GM23338 (cell line): ENCODE data around the gene HPS5. TPM values are rescaled to one million over a fixed set of nuclear protein-coding genes. Genes with fewer than 3 reads are reported as not detected.

Experiments
- ATAC-seq: fragments of 200-7000 bp; cut with Tn5 transposase; 3 replicates; pipeline ENCODE4 v1.9.1; 2020
- DNase-seq: peaks from one replicate; pipeline ENCODE4 v3.0.0-alpha.2; 2015; ENCODE audit warnings: low spot score
- H2AFZ ChIP-seq: fragments of 200-600 bp; sonication (generic); 2 replicates; pipeline ENCODE4 v1.8.0; 2016; ENCODE audit warnings: antibody characterized with exemption, mild to moderate bottlenecking, moderate library complexity
- H3F3A ChIP-seq: fragments of 200-600 bp; sonication (generic); replicated peaks from 2 replicates; pipeline ENCODE4 v1.8.0; 2017; ENCODE audit warnings: antibody characterized with exemption, mixed run types, low read depth
- H3K27ac ChIP-seq: fragments of 200-600 bp; sonication (generic); 2 replicates; pipeline ENCODE4 v1.6.1; 2016; ENCODE audit warnings: low read depth
- H3K27me3 ChIP-seq: fragments of 200-600 bp; sonication (generic); 2 replicates; pipeline ENCODE4 v1.8.0; 2016; ENCODE audit warnings: mild to moderate bottlenecking, mixed run types, moderate library complexity; ENCODE audit not compliant: insufficient read depth
- H3K36me3 ChIP-seq: fragments of 200-600 bp; sonication (generic); 2 replicates; pipeline ENCODE4 v1.8.0; 2016; ENCODE audit warnings: mild to moderate bottlenecking; ENCODE audit not compliant: insufficient read depth
- H3K4me1 ChIP-seq: fragments of 200-600 bp; sonication (generic); 2 replicates; pipeline ENCODE4 v1.8.0; 2016; ENCODE audit warnings: mild to moderate bottlenecking, moderate library complexity; ENCODE audit not compliant: insufficient read depth
- H3K4me2 ChIP-seq: fragments of 200-600 bp; sonication (generic); 2 replicates; pipeline ENCODE4 v1.7.1; 2017; ENCODE audit warnings: mixed run types
- H3K4me3 ChIP-seq: fragments of 200-600 bp; sonication (generic); 2 replicates; pipeline ENCODE4 v1.6.1; 2016; ENCODE audit warnings: mixed run types
- H3K79me2 ChIP-seq: fragments of 200-600 bp; sonication (generic); replicated peaks from 2 replicates; pipeline ENCODE4 v1.8.0; 2017; ENCODE audit warnings: mild to moderate bottlenecking; ENCODE audit not compliant: insufficient read depth
- H3K9me2 ChIP-seq: fragments of 200-600 bp; sonication (generic); 2 replicates; pipeline ENCODE4 v1.8.0; 2017; ENCODE audit not compliant: insufficient read depth
- H4K20me1 ChIP-seq: fragments of 200-600 bp; sonication (generic); replicated peaks from 2 replicates; pipeline ENCODE4 v1.8.0; 2017; ENCODE audit warnings: mild to moderate bottlenecking; ENCODE audit not compliant: insufficient read depth
- H3K27ac Mint-ChIP-seq: 2 replicates; pipeline ENCODE4 v1.8.0; 2020; ENCODE audit warnings: inconsistent platforms, mild to moderate bottlenecking, moderate library complexity, mixed read lengths
- H3K27me3 Mint-ChIP-seq: 3 replicates; pipeline ENCODE4 v1.8.0; 2022; ENCODE audit warnings: low read depth, mild to moderate bottlenecking, moderate library complexity, mixed read lengths, inconsistent platforms; ENCODE audit not compliant: insufficient read depth, poor library complexity
- H3K36me3 Mint-ChIP-seq: 3 replicates; pipeline ENCODE4 v1.8.0; 2021; ENCODE audit warnings: low read depth, mild to moderate bottlenecking, inconsistent platforms, moderate library complexity, mixed read lengths
- H3K4me1 Mint-ChIP-seq: 3 replicates; pipeline ENCODE4 v1.8.0; 2020; ENCODE audit warnings: mild to moderate bottlenecking, inconsistent platforms, mixed read lengths
- H3K4me3 Mint-ChIP-seq: 3 replicates; pipeline ENCODE4 v1.8.0; 2021; ENCODE audit warnings: moderate library complexity, mild to moderate bottlenecking, inconsistent platforms, mixed read lengths
- H3K9me3 Mint-ChIP-seq: 3 replicates; pipeline ENCODE4 v1.8.0; 2020; ENCODE audit warnings: moderate library complexity, mild to moderate bottlenecking, inconsistent platforms, mixed read lengths
- CREB1 ChIP-seq: fragments of 250-450 bp; sonication (Bioruptor Pico); IDR thresholded peaks from 2 replicates; pipeline ENCODE4 v1.5.0; 2020; ENCODE audit warnings: low read depth, mild to moderate bottlenecking, moderate library complexity
- EZH2 ChIP-seq: fragments of 200-600 bp; sonication (generic); IDR thresholded peaks from one replicate; pipeline ENCODE4 v1.8.0; 2017; ENCODE audit warnings: antibody characterized with exemption, mild to moderate bottlenecking, low read depth; ENCODE audit not compliant: unreplicated experiment
- EZH2phosphoT487 ChIP-seq: fragments of 200-600 bp; sonication (generic); IDR thresholded peaks from one replicate; pipeline ENCODE4 v1.8.1; 2018; ENCODE audit warnings: antibody characterized with exemption; ENCODE audit not compliant: unreplicated experiment
- POLR2AphosphoS5 ChIP-seq: IDR thresholded peaks from 2 replicates; pipeline ENCODE4 v1.6.1; 2016; ENCODE audit warnings: antibody characterized with exemption, low read depth
- ZNF114 ChIP-seq: fragments of 250-450 bp; sonication (Bioruptor Pico); IDR thresholded peaks from 2 replicates; pipeline ENCODE4 v1.5.0; 2020; ENCODE audit warnings: mild to moderate bottlenecking, moderate library complexity
- ZNF462 ChIP-seq: fragments of 250-450 bp; sonication (Bioruptor Pico); IDR thresholded peaks from 2 replicates; pipeline ENCODE4 v1.5.0; 2020; ENCODE audit warnings: mild to moderate bottlenecking, moderate library complexity
- polyA plus RNA-seq: library from polyadenylated mRNA; unstranded; fragments of >200 nt; fragmentation: Nextera tagmentation; extraction: Ambion mirVana; gene quantifications from 2 replicates; pipeline ENCODE4 v1.2.1, GENCODE V29; 2016
- total RNA-seq: library from RNA; depleted of rRNA; stranded (reverse); fragments of >200 nt; shearing (Covaris generic); gene quantifications from 2 replicates; pipeline ENCODE4 v1.2.3, GENCODE V29; 2014
- TF ChIP-seq, protein P1 (sequence below), 2 experiments: fragments of 200-600 bp in 1 of 2; sonication (generic) in 1 of 2; conservative IDR thresholded peaks; 2 replicates each; pipeline versions ENCODE4 v1.5.1 to v1.6.1; 2016 to 2017; ENCODE audit warnings: antibody characterized with exemption in 2 of 2, low read depth in 2 of 2, mild to moderate bottlenecking in 2 of 2, moderate library complexity in 1 of 2
- TF ChIP-seq, protein P2 (sequence below): IDR thresholded peaks from one replicate; pipeline ENCODE4 v1.6.1; 2018; ENCODE audit warnings: antibody characterized with exemption; ENCODE audit not compliant: unreplicated experiment

HPS5 gene
- total and polyA plus RNA-seq, 2 experiments from 2014 or later: 11.5 to 18.6 TPM

- Histone ChIP-seq H3F3A (no peaks in the 10 kb centered on the region), H3K79me2 (peaks cover 42% of the 10 kb centered on the region), H3K4me3 (no peak overlapping the region), H2AFZ (no peak overlapping the region), H4K20me1 (peaks cover 9% of the 10 kb centered on the region; the same call in 1 of the 2 replicates), H3K4me2 (peak overlapping the region; percentile 1), H3K4me1 (peaks cover 12% of the 10 kb centered on the region; the same call in 1 of the 2 replicates), H3K36me3 (peaks cover 14% of the 10 kb centered on the region; the same call in 1 of the 2 replicates), H3K9me2 (no peaks in the 10 kb centered on the region), H3K27ac (peak overlapping the region; percentile 48), H3K27me3 (no peaks in the 10 kb centered on the region)
- peaks cover 41% of the 10 kb centered on the region for H3K36me3 Mint-ChIP-seq
- ATAC-seq: peak; percentile 82
- H3K4me3 Mint-ChIP-seq: no peak overlapping the region; the same call in 2 of the 3 replicates
- H3K9me3 Mint-ChIP-seq: no peaks in the 10 kb centered on the region
- H3K27me3 Mint-ChIP-seq: no peaks in the 10 kb centered on the region
- DNase-seq: peak; percentile 28
- peaks cover 14% of the 10 kb centered on the region for H3K4me1 Mint-ChIP-seq
- H3K27ac Mint-ChIP-seq: 0 out of 2 replicates have a peak overlapping the region, but pooled peaks have one; percentile 1
- TF ChIP-seq, protein P1, sequence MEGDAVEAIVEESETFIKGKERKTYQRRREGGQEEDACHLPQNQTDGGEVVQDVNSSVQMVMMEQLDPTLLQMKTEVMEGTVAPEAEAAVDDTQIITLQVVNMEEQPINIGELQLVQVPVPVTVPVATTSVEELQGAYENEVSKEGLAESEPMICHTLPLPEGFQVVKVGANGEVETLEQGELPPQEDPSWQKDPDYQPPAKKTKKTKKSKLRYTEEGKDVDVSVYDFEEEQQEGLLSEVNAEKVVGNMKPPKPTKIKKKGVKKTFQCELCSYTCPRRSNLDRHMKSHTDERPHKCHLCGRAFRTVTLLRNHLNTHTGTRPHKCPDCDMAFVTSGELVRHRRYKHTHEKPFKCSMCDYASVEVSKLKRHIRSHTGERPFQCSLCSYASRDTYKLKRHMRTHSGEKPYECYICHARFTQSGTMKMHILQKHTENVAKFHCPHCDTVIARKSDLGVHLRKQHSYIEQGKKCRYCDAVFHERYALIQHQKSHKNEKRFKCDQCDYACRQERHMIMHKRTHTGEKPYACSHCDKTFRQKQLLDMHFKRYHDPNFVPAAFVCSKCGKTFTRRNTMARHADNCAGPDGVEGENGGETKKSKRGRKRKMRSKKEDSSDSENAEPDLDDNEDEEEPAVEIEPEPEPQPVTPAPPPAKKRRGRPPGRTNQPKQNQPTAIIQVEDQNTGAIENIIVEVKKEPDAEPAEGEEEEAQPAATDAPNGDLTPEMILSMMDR (conservative IDR thresholded peaks at IDR 0.05; ENCODE audit: low read depth in 2 of 2): no peak
Measured at GRCh38 chr11:18332302-18332701, 10.4 kb upstream of the HPS5 start.

GRCh38 chr11:18330921-18331320 is 9.0 kb upstream of the HPS5 start:
- H3K27me3 Mint-ChIP-seq: no peaks in the 10 kb centered on the region
- no peak overlapping the region for H3K4me2 ChIP-seq
- peaks cover 9% of the 10 kb centered on the region; the same call in 1 of the 2 replicates for H4K20me1 ChIP-seq
- no peaks in the 10 kb centered on the region for H3K27me3 ChIP-seq
- H3K27ac ChIP-seq: no peak overlapping the region
- H3K36me3 ChIP-seq: peaks cover 16% of the 10 kb centered on the region
- H3K79me2 ChIP-seq: peaks cover 56% of the 10 kb centered on the region
- DNase-seq (no peak), ATAC-seq (no peak)
- H3K4me3 Mint-ChIP-seq: no peak overlapping the region
- H2AFZ ChIP-seq: no peak overlapping the region
- H3K9me3 Mint-ChIP-seq: no peaks in the 10 kb centered on the region
- H3F3A ChIP-seq: no peaks in the 10 kb centered on the region
- H3K4me3 ChIP-seq: no peak overlapping the region
- no peak overlapping the region for H3K27ac Mint-ChIP-seq
- H3K9me2 ChIP-seq: no peaks in the 10 kb centered on the region
- H3K4me1 ChIP-seq: peaks cover 12% of the 10 kb centered on the region; the same call in 1 of the 2 replicates
- H3K36me3 Mint-ChIP-seq: peaks cover 44% of the 10 kb centered on the region
- H3K4me1 Mint-ChIP-seq: peaks cover 14% of the 10 kb centered on the region
- no peak for TF ChIP-seq POLR2AphosphoS5
- no peak for TF ChIP-seq EZH2
- no peak for TF ChIP-seq ZNF462
- TF ChIP-seq ZNF114 (CRISPR knock-in tag): no peak
- no peak for TF ChIP-seq CREB1 (CRISPR knock-in tag)
- no peak for TF ChIP-seq EZH2phosphoT487
- TF ChIP-seq, protein P2, sequence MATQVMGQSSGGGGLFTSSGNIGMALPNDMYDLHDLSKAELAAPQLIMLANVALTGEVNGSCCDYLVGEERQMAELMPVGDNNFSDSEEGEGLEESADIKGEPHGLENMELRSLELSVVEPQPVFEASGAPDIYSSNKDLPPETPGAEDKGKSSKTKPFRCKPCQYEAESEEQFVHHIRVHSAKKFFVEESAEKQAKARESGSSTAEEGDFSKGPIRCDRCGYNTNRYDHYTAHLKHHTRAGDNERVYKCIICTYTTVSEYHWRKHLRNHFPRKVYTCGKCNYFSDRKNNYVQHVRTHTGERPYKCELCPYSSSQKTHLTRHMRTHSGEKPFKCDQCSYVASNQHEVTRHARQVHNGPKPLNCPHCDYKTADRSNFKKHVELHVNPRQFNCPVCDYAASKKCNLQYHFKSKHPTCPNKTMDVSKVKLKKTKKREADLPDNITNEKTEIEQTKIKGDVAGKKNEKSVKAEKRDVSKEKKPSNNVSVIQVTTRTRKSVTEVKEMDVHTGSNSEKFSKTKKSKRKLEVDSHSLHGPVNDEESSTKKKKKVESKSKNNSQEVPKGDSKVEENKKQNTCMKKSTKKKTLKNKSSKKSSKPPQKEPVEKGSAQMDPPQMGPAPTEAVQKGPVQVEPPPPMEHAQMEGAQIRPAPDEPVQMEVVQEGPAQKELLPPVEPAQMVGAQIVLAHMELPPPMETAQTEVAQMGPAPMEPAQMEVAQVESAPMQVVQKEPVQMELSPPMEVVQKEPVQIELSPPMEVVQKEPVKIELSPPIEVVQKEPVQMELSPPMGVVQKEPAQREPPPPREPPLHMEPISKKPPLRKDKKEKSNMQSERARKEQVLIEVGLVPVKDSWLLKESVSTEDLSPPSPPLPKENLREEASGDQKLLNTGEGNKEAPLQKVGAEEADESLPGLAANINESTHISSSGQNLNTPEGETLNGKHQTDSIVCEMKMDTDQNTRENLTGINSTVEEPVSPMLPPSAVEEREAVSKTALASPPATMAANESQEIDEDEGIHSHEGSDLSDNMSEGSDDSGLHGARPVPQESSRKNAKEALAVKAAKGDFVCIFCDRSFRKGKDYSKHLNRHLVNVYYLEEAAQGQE: no peak
